Measurements from ENCODE around the gene NFIA.

DNA sequence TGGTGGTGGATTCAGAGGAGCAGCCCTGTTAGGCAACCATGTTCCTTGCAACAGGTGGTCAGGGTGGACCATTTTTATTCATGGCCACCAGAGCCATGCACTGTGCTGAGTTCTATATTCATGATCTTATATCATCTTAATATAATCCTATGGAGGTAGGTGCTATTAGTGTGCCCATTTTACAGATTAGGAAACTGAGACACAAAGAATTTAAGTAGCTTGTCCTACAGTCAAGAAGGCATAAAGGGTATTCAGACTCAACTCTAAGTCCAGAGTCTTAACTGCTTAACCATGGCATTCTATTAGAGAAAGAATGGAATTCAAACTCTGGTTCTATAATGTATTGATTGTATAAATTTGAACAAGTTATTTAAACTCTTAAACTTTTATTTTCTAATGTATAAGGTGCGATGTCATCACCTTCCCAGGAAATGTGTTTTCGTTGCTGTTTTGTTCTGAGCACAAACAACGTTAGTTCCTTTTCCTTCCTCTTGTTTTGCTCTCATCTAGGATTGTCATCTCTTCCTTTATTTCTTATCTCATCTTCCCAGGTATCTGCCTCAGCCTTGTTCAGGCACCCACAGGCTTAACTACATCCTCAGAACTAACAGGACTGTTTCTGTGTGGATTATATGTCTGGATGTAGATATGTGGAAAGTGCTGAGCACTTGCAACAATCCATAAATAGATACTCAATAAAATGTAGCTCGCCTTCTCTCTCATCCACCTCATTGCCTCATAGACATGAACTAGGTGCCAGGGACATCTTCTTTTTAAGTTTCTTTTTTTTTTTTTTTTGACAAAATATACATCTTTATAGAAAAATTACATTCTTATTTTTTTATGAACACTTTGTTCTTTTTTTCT, 207.1 kb downstream of the NFIA start:
- TF ChIP-seq POLR2A (IDR thresholded peaks at IDR 0.05) = no peak
- TF ChIP-seq, protein P1, sequence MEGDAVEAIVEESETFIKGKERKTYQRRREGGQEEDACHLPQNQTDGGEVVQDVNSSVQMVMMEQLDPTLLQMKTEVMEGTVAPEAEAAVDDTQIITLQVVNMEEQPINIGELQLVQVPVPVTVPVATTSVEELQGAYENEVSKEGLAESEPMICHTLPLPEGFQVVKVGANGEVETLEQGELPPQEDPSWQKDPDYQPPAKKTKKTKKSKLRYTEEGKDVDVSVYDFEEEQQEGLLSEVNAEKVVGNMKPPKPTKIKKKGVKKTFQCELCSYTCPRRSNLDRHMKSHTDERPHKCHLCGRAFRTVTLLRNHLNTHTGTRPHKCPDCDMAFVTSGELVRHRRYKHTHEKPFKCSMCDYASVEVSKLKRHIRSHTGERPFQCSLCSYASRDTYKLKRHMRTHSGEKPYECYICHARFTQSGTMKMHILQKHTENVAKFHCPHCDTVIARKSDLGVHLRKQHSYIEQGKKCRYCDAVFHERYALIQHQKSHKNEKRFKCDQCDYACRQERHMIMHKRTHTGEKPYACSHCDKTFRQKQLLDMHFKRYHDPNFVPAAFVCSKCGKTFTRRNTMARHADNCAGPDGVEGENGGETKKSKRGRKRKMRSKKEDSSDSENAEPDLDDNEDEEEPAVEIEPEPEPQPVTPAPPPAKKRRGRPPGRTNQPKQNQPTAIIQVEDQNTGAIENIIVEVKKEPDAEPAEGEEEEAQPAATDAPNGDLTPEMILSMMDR (IDR thresholded peaks at IDR 0.05) = no peak
